GM23248 (cell line): ENCODE data around the gene CACNG4.

ENCODE experiments used
- EZH2 ChIP-seq: fragments of 200-600 bp; sonication (generic); IDR thresholded peaks from 2 replicates; pipeline ENCODE4 v1.6.1; 2018; ENCODE audit warnings: antibody characterized with exemption, mild to moderate bottlenecking; ENCODE audit not compliant: insufficient read depth, poor library complexity, severe bottlenecking
- EZH2phosphoT487 ChIP-seq: fragments of 200-600 bp; sonication (generic); IDR thresholded peaks from 2 replicates; pipeline ENCODE4 v1.6.1; 2018; ENCODE audit warnings: antibody characterized with exemption, moderate library complexity, mild to moderate bottlenecking, low read depth; ENCODE audit not compliant: insufficient read depth

GRCh38 chr17:67055041-67055443 is 90.5 kb downstream of the CACNG4 start:
- TF ChIP-seq EZH2 = no peak
- no peak for TF ChIP-seq EZH2phosphoT487
